G401.6 (cell line): ENCODE data around the gene TTLL10.

Experiments
- FAIRE-seq: peaks from 2 replicates; lab custom pipeline; 2012; peaks lifted over from hg19 to GRCh38; lab: Jason Lieb, UNC

The TTLL10 gene

GRCh38 chr1:1206376-1206965 lies 32.8 kb downstream of the TTLL10 start, which contains the start of gene TNFRSF18:
TNFRSF18 (minus strand) TSS chr1:1206592; CDS start chr1:1206571, 21 bp downstream.
- FAIRE-seq = no peak

GRCh38 chr1:1206966-1207531 lies 33.4 kb downstream of the TTLL10 start:
- no peak for FAIRE-seq

GRCh38 chr1:1207571-1207892 lies 33.9 kb downstream of the TTLL10 start:
- FAIRE-seq = no peak

GRCh38 chr1:1208713-1209433 lies 35.2 kb downstream of the TTLL10 start:
- FAIRE-seq = no peak

GRCh38 chr1:1210726-1211540 lies 37.3 kb downstream of the TTLL10 start:
- no peak for FAIRE-seq

- no peak for FAIRE-seq
These were observed 38.1 kb downstream of the TTLL10 start for GRCh38 chr1:1211541-1212441.

GRCh38 chr1:1212780-1213344 lies 39.2 kb downstream of the TTLL10 start:
- no peak for FAIRE-seq

GRCh38 chr1:1213345-1214265 lies 39.9 kb downstream of the TTLL10 start, which contains the start of gene TNFRSF4:
TNFRSF4 (minus strand) TSS chr1:1214153; CDS start chr1:1214127, 26 bp downstream.
- no peak for FAIRE-seq

- FAIRE-seq = no peak
These were observed 41.5 kb downstream of the TTLL10 start for GRCh38 chr1:1215080-1215676.

- FAIRE-seq = no peak
These were observed 42.4 kb downstream of the TTLL10 start for GRCh38 chr1:1215881-1216605.

GRCh38 chr1:1216770-1217620 lies 43.3 kb downstream of the TTLL10 start:
- FAIRE-seq = no peak

GRCh38 chr1:1217621-1218523 lies 44.2 kb downstream of the TTLL10 start:
- no peak for FAIRE-seq

- FAIRE-seq = no peak
These were observed 45.0 kb downstream of the TTLL10 start for GRCh38 chr1:1218524-1219200.

- no peak for FAIRE-seq
These were observed 45.7 kb downstream of the TTLL10 start for GRCh38 chr1:1219341-1219740.

GRCh38 chr1:1220197-1220596 lies 46.5 kb downstream of the TTLL10 start:
- FAIRE-seq = no peak

- FAIRE-seq = no peak
These were observed 48.4 kb downstream of the TTLL10 start for GRCh38 chr1:1221887-1222574.
